Heart left ventricle (tissue), 16 donors: ENCODE measurements around the gene CLINT1. TPM values are rescaled to one million over a fixed set of nuclear protein-coding genes. Genes with fewer than 3 reads are reported as not detected.
"Not testable (repeated sequence)": the region's sequence is repeated elsewhere in the genome, so short reads cannot be mapped to it uniquely, and the experiment has no call there.

Experiments
- ATAC-seq, 4 donors: fragments of 200-7000 bp; cut with Tn5 transposase; one replicate each; pipeline ENCODE4 v1.9.1; 2020 to 2022; ENCODE audit warnings: moderate library complexity in 4 of 4, mild to moderate bottlenecking in 3 of 4, moderate number of reproducible peaks in 1 of 4
- DNase-seq, 5 donors: peaks; one replicate each; pipeline ENCODE4 v3.0.0-alpha.2; 2020
- H3K27ac ChIP-seq, 12 donors: fragments of 200-600 bp; sonication (generic) in 4 of 12; one replicate each; pipeline versions ENCODE4 v1.5.0 to v1.8.0; 2016 to 2022; ENCODE audit warnings: mild to moderate bottlenecking in 2 of 12
- H3K27me3 ChIP-seq, 9 donors: fragments of 200-600 bp; sonication (generic) in 2 of 9; one replicate each; pipeline versions ENCODE4 v1.5.1 to v1.8.0; 2016 to 2022; ENCODE audit warnings: mild to moderate bottlenecking in 3 of 9
- H3K36me3 ChIP-seq, 9 donors: fragments of 200-600 bp; sonication (generic) in 2 of 9; one replicate each; pipeline versions ENCODE4 v1.5.0 to v1.8.0; 2018 to 2022; ENCODE audit warnings: mild to moderate bottlenecking in 2 of 9
- H3K4me1 ChIP-seq, 12 donors: fragments of 200-600 bp; sonication (generic) in 4 of 12; one replicate each; pipeline versions ENCODE4 v1.5.0 to v1.8.0; 2016 to 2022; ENCODE audit warnings: mild to moderate bottlenecking in 3 of 12
- H3K4me3 ChIP-seq, 12 donors: fragments of 200-600 bp; sonication (generic) in 4 of 12; one replicate each; pipeline versions ENCODE4 v1.5.0 to v1.8.0; 2017 to 2022; ENCODE audit warnings: mild to moderate bottlenecking in 9 of 12, moderate library complexity in 4 of 12
- H3K9me3 ChIP-seq, 12 donors: fragments of 200-600 bp; sonication (generic) in 4 of 12; one replicate each; pipeline versions ENCODE4 v1.5.0 to v1.8.0; 2016 to 2022; ENCODE audit warnings: mild to moderate bottlenecking in 1 of 12
- POLR2A ChIP-seq, 2 donors: fragments of 450-650 bp; IDR thresholded peaks; one replicate each; pipeline ENCODE4 v1.6.1; 2017; ENCODE audit warnings: antibody characterized with exemption in 2 of 2, mild to moderate bottlenecking in 2 of 2, moderate library complexity in 2 of 2
- WGBS, 4 donors: extraction: QIAGEN DNeasy Blood & Tissue Kit in 2 of 4; methylation state at CpG; one replicate each; pipeline versions ENCODE4 v1.1.5 to v1.1.7; 2013 to 2018; 5-methylcytosine and 5-hydroxymethylcytosine counted together
- intact Hi-C, 10 donors: fragments of 100-400 bp; cut with DNase I; formaldehyde crosslinking; loops; one replicate each; pipeline versions ENCODE4 v1.11.1 to v1.14.2; 2022
- polyA plus RNA-seq, 2 donors: library from polyadenylated mRNA; stranded (reverse); fragments of 200-250 nt; gene quantifications; one replicate each; pipeline ENCODE4 v1.2.3, GENCODE V29; 2013
- total RNA-seq, 9 donors: library from RNA; depleted of rRNA in 2 of 9; stranded (reverse); fragments of >200 nt in 2 of 9; fragmentation: NEBNext Ultra II Directional in 3 of 9; extraction: Animal tissue kit (Norgen Biotek cat#: 25700) in 3 of 9; gene quantifications; one replicate each; pipeline versions ENCODE4 v1.1.0 to v1.2.4, GENCODE V29; 2016 to 2023
- TF ChIP-seq, protein P1 (sequence below), 12 donors: fragments of 200-600 bp; sonication (generic) in 4 of 12; IDR thresholded peaks; one replicate each; pipeline versions ENCODE4 v1.5.0 to v1.8.0; 2018 to 2022; ENCODE audit warnings: antibody characterized with exemption in 12 of 12, mild to moderate bottlenecking in 5 of 12
- donor health status: ischemic (EF 13 %, LVEDD 7.1; RV severe dilation, severe dysfunction).
- donor health status: healthy with polysubstance abuse.
- donor health status: DM: no; HTN: yes; CAD: no.
- donor health status: DM: no; HTN: no; CAD: no.
- donor health status: ischemic (EF 25% LVEDD 6.9; RV normal size, moderate dysfunction).
- donor health status: ischemic (EF 25% LVEDD 5.7; RV mildly dilated, moderate dysfunction).
- donor health status: healthy.
- donor health status: DM: yes; HTN: yes; CAD: no.
- donor health status: ischemic (EF 35%, LVEDD 5.7; RV mildly dilated, moderate dysfunction).
- donor health status: nonischemic (EF 11% LVEDD 7.7; RV severe dilation, severe dysfunction).
- donor health status: DM: yes; HTN: yes; CAD: no.
- donor health status: PGD.
- donor health status: ischemic (EF 29% LVEDD 5.4; RV normal size, mild dysfunction).
- donor health status: nonischemic (EF 23%, LVEDD 6.1; RV moderate dilation, normal function).

CLINT1 gene
- total and polyA plus RNA-seq, 11 donors, result 13.0 to 84.8 (median 48.7) TPM

DNA sequence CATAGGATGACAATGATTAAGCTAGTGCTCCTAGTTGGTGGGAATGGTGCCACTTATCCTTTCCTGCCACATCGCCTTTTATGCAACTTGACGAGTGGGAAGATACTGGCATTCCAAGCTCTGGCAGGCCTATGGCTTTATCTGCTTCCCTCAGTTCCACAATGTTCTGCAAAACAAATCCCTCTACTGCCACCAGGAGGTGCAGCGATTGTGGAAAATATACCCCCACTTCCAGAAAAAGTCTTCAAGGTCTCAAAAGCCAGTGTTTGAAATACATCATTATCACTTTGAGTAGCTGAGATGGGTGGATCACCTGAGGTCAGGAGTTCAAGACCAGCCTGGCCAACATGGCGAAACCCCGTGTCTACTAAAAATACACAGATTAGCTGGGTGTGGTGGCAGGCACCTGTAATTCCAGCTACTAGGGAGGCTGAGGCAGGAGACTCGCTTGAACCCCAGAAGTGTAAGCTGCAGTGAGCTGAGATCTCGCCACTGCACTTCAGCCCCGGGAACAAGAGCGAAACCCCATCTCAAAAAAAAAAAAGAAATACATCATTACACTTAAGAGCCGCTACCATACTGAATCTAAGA, 3.4 kb downstream of the CLINT1 start:
- H3K9me3 ChIP-seq, result no peaks in the 10 kb centered on the region
- DNase-seq (peak in 4 of 5 donors; percentile 37 to 61 (median 56)), ATAC-seq (peak; percentile 38 to 53 (median 44))
- intact Hi-C loops, result loop anchor here (1.0 to 10.0 kb wide), 9 partner anchors 33 to 139 kb away; no protein-coding TSS in a partner anchor
- peak overlapping the region in 1 of 12 donors; percentile 55 for H3K27ac ChIP-seq
- 45 to 51% (median 47%) methylated on average over 10 of the region's 10 CpGs for WGBS, 4 donors
- no peaks in the 10 kb centered on the region for H3K27me3 ChIP-seq
- H3K4me3 ChIP-seq, result no peak overlapping the region
- TF ChIP-seq, protein P1, sequence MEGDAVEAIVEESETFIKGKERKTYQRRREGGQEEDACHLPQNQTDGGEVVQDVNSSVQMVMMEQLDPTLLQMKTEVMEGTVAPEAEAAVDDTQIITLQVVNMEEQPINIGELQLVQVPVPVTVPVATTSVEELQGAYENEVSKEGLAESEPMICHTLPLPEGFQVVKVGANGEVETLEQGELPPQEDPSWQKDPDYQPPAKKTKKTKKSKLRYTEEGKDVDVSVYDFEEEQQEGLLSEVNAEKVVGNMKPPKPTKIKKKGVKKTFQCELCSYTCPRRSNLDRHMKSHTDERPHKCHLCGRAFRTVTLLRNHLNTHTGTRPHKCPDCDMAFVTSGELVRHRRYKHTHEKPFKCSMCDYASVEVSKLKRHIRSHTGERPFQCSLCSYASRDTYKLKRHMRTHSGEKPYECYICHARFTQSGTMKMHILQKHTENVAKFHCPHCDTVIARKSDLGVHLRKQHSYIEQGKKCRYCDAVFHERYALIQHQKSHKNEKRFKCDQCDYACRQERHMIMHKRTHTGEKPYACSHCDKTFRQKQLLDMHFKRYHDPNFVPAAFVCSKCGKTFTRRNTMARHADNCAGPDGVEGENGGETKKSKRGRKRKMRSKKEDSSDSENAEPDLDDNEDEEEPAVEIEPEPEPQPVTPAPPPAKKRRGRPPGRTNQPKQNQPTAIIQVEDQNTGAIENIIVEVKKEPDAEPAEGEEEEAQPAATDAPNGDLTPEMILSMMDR (IDR thresholded peaks at IDR 0.05), result peak; percentile 48 to 77 (median 72)
- TF ChIP-seq POLR2A (IDR thresholded peaks at IDR 0.05), result no peak
- H3K36me3 ChIP-seq, result no peaks in the 10 kb centered on the region
- peaks cover 0 to 47% (median 26%) of the 10 kb centered on the region in 12 donors for H3K4me1 ChIP-seq

DNA sequence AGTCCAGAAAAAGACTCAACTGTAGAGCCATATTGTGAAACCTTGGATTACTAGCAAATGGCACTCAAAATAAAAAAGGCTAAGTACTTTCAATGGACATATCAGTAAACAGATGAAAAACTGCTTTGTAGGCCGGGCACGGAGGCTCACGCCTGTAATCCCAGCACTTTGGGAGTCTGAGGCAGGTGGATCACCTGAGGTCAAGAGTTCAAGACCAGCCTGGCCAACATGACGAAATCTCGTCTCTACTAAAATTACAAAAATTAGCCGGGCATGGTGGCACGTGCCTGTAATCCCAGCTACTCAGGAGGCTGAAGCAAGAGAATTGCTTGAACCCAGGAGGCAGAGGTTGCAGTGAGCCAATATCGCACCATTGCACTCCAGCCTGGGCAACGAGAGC, 5.6 kb downstream of the CLINT1 start:
- not testable (repeated sequence) for H3K27ac ChIP-seq, DNase-seq, H3K36me3 ChIP-seq, H3K9me3 ChIP-seq, H3K27me3 ChIP-seq, ATAC-seq, H3K4me3 ChIP-seq
- WGBS, 4 donors, result 92 to 96% (median 96%) methylated on average over 9 of the region's 9 CpGs
- intact Hi-C loops, result loop anchor here in 4 of 10 donors (10.0 kb wide), 2 partner anchors 61 to 141 kb away; no protein-coding TSS in a partner anchor
- peaks cover 0 to 45% (median 26%) of the 10 kb centered on the region in 12 donors for H3K4me1 ChIP-seq

DNA sequence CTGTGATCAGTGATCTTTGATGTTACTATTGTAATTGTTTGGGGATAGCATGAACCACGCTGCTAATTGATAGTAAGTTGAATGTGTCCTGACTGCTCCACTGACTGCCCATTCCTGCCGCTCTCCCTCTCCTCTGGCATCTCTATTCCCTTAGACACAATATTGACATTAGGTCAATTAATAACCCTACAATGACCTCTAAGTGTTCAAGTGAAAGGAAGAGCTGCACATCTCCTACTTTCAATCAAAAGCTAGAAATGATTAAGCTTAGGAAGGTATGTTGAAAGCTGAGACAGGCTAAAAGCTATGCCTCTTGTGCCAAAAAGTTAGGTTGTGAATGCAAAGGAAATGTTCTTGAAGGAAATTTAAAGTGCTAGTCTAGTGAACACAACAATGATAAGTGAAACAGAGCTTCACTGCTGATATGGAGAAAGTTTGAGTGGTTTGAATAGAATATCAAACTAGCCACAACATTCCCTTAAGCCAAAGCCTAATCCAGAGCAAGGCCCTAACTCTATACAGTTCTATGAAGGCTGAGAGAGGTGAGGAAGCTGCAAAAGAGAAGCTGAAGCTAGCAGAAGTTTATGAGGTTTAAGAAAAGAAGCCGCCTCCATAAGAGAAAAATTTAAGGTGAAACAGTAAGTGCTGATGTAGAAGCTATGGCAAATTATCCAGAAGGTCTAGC, 12.9 kb downstream of the CLINT1 start:
- Histone ChIP-seq H3K4me1 (peaks cover 0 to 4% (median 0%) of the 10 kb centered on the region in 12 donors), H3K27ac (no peak overlapping the region), H3K9me3 (peaks cover 0 to 7% (median 0%) of the 10 kb centered on the region in 12 donors), H3K4me3 (no peak overlapping the region), H3K36me3 (peaks cover 0 to 33% (median 0%) of the 10 kb centered on the region in 9 donors), H3K27me3 (no peaks in the 10 kb centered on the region)
- TF ChIP-seq POLR2A (IDR thresholded peaks at IDR 0.05), result no peak
- TF ChIP-seq, protein P1 (IDR thresholded peaks at IDR 0.05), result no peak
- no peak for ATAC-seq
- intact Hi-C loops, result no loop called here
- WGBS, 4 donors, result 96 to 98% (median 97%) methylated on average over 3 of the region's 3 CpGs
- no peak for DNase-seq

DNA sequence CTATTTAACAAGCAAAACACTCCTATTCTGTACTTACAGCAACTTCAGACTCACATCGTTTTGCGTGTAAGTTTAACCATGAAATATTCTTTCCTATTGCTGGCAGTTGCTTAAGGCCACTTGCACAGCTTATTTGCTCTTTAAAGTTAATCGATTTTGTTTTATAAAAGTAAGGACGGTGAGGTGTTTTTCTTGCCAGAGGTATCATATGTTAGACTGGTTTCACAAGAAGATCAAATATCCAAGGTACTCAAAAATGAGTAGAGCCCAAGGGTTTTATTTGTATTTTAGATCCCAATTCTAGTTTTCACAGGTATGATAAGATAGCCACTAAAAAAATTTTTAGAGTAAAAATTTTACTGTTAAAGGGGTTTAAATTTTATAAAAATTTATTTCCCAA, 16.2 kb downstream of the CLINT1 start:
- H3K9me3 ChIP-seq, result peaks cover 0 to 7% (median 0%) of the 10 kb centered on the region in 12 donors
- DNase-seq (no peak), ATAC-seq (no peak)
- H3K36me3 ChIP-seq, result peaks cover 0 to 27% (median 0%) of the 10 kb centered on the region in 9 donors
- H3K27me3 ChIP-seq, result no peaks in the 10 kb centered on the region
- intact Hi-C loops, result no loop called here
- peaks cover 0 to 4% (median 0%) of the 10 kb centered on the region in 12 donors for H3K4me1 ChIP-seq
- TF ChIP-seq, protein P1 (IDR thresholded peaks at IDR 0.05), result no peak
- no peak for TF ChIP-seq POLR2A (IDR thresholded peaks at IDR 0.05)
- 91 to 94% (median 94%) methylated on average over 4 of the region's 4 CpGs for WGBS, 4 donors
- H3K27ac ChIP-seq, result no peak overlapping the region
- H3K4me3 ChIP-seq, result no peak overlapping the region
